ENCODE data around the gene PLPP7. TPM values are rescaled to one million over a fixed set of nuclear protein-coding genes. Genes with fewer than 3 reads are reported as not detected.

The PLPP7 gene
- total RNA-seq, 1 donor from 2014 or later = not detected

- DNase-seq = no peak
- H3K4me3 Mint-ChIP-seq = no peak overlapping the region
- H3K9me3 Mint-ChIP-seq = no peaks in the 10 kb centered on the region
- no peak overlapping the region for H3K27ac Mint-ChIP-seq
- H3K36me3 Mint-ChIP-seq (ENCODE audit: low read depth) = no peaks in the 10 kb centered on the region
- H3K27me3 Mint-ChIP-seq = no peaks in the 10 kb centered on the region
- intact Hi-C loops (cut with micrococcal nuclease) = no loop called here
- peaks cover 2% of the 10 kb centered on the region for H3K4me1 Mint-ChIP-seq
These were observed 8.8 kb downstream of the PLPP7 start for GRCh38 chr9:131298341-131298740.

GRCh38 chr9:131298816-131299215 lies 9.3 kb downstream of the PLPP7 start:
- Mint-ChIP-seq H3K27ac (no peak overlapping the region), H3K9me3 (no peaks in the 10 kb centered on the region), H3K4me1 (peaks cover 2% of the 10 kb centered on the region), H3K27me3 (no peaks in the 10 kb centered on the region), H3K36me3 (ENCODE audit: low read depth) (no peaks in the 10 kb centered on the region), H3K4me3 (no peak overlapping the region)
- intact Hi-C loops (cut with micrococcal nuclease) = no loop called here
- no peak for DNase-seq

GRCh38 chr9:131299346-131299960 lies 9.9 kb downstream of the PLPP7 start:
- Mint-ChIP-seq H3K4me3 (no peak overlapping the region), H3K9me3 (no peaks in the 10 kb centered on the region), H3K36me3 (ENCODE audit: low read depth) (no peaks in the 10 kb centered on the region), H3K27me3 (no peaks in the 10 kb centered on the region), H3K4me1 (peaks cover 2% of the 10 kb centered on the region), H3K27ac (no peak overlapping the region)
- DNase-seq = no peak
- intact Hi-C loops (cut with micrococcal nuclease) = no loop called here

- H3K27me3 Mint-ChIP-seq = no peaks in the 10 kb centered on the region
- no peak overlapping the region for H3K27ac Mint-ChIP-seq
- no peaks in the 10 kb centered on the region for H3K9me3 Mint-ChIP-seq
- no peak overlapping the region for H3K4me3 Mint-ChIP-seq
- intact Hi-C loops (cut with micrococcal nuclease) = no loop called here
- peaks cover 2% of the 10 kb centered on the region for H3K4me1 Mint-ChIP-seq
- H3K36me3 Mint-ChIP-seq (ENCODE audit: low read depth) = no peaks in the 10 kb centered on the region
- DNase-seq = no peak
These were observed 10.4 kb downstream of the PLPP7 start for GRCh38 chr9:131299961-131300347.

- no peak overlapping the region for H3K4me3 Mint-ChIP-seq
- no peak for DNase-seq
- no peaks in the 10 kb centered on the region for H3K27me3 Mint-ChIP-seq
- peaks cover 2% of the 10 kb centered on the region for H3K4me1 Mint-ChIP-seq
- no peaks in the 10 kb centered on the region for H3K9me3 Mint-ChIP-seq
- H3K36me3 Mint-ChIP-seq (ENCODE audit: low read depth) = no peaks in the 10 kb centered on the region
- no peak overlapping the region for H3K27ac Mint-ChIP-seq
- intact Hi-C loops (cut with micrococcal nuclease) = no loop called here
These were observed 10.9 kb downstream of the PLPP7 start for GRCh38 chr9:131300444-131300843.

- intact Hi-C loops (cut with micrococcal nuclease) = no loop called here
- no peak overlapping the region for H3K4me3 Mint-ChIP-seq
These were observed 12.9 kb downstream of the PLPP7 start for GRCh38 chr9:131302244-131303075.

GRCh38 chr9:131303381-131304321 lies 14.1 kb downstream of the PLPP7 start:
- intact Hi-C loops (cut with micrococcal nuclease) = no loop called here
- Mint-ChIP-seq H3K4me1 (no peaks in the 10 kb centered on the region), H3K4me3 (no peak overlapping the region), H3K36me3 (ENCODE audit: low read depth) (no peaks in the 10 kb centered on the region), H3K27ac (no peak overlapping the region), H3K9me3 (no peaks in the 10 kb centered on the region), H3K27me3 (no peaks in the 10 kb centered on the region)
- DNase-seq = no peak

More at GRCh38 chr9:131302244-131303075, 12.9 kb downstream of the PLPP7 start:
- Mint-ChIP-seq H3K27me3 (no peaks in the 10 kb centered on the region), H3K9me3 (no peaks in the 10 kb centered on the region), H3K27ac (no peak overlapping the region), H3K4me1 (no peaks in the 10 kb centered on the region), H3K36me3 (ENCODE audit: low read depth) (no peaks in the 10 kb centered on the region)
- DNase-seq = no peak

- Mint-ChIP-seq H3K4me3 (no peak overlapping the region), H3K36me3 (ENCODE audit: low read depth) (no peaks in the 10 kb centered on the region), H3K9me3 (no peaks in the 10 kb centered on the region), H3K27ac (no peak overlapping the region), H3K4me1 (no peaks in the 10 kb centered on the region), H3K27me3 (no peaks in the 10 kb centered on the region)
- intact Hi-C loops (cut with micrococcal nuclease) = no loop called here
- DNase-seq = no peak
These were observed 15.3 kb downstream of the PLPP7 start for GRCh38 chr9:131304676-131305355.

- no peaks in the 10 kb centered on the region for H3K27me3 Mint-ChIP-seq
- intact Hi-C loops (cut with micrococcal nuclease) = no loop called here
These were observed 17.0 kb downstream of the PLPP7 start for GRCh38 chr9:131306397-131307004.

GRCh38 chr9:131307974-131308373 lies 18.5 kb downstream of the PLPP7 start:
- Mint-ChIP-seq H3K4me1 (peaks cover 10% of the 10 kb centered on the region), H3K9me3 (no peaks in the 10 kb centered on the region), H3K27me3 (no peaks in the 10 kb centered on the region), H3K27ac (no peak overlapping the region), H3K4me3 (no peak overlapping the region), H3K36me3 (ENCODE audit: low read depth) (no peaks in the 10 kb centered on the region)
- no peak for DNase-seq
- intact Hi-C loops (cut with micrococcal nuclease) = no loop called here

More at GRCh38 chr9:131306397-131307004, 17.0 kb downstream of the PLPP7 start:
- peaks cover 10% of the 10 kb centered on the region for H3K4me1 Mint-ChIP-seq
- H3K4me3 Mint-ChIP-seq = no peak overlapping the region
- H3K27ac Mint-ChIP-seq = no peak overlapping the region
- H3K36me3 Mint-ChIP-seq (ENCODE audit: low read depth) = no peaks in the 10 kb centered on the region
- no peaks in the 10 kb centered on the region for H3K9me3 Mint-ChIP-seq
- no peak for DNase-seq

GRCh38 chr9:131308452-131308851 lies 18.9 kb downstream of the PLPP7 start:
- Mint-ChIP-seq H3K27me3 (no peaks in the 10 kb centered on the region), H3K4me3 (no peak overlapping the region), H3K27ac (no peak overlapping the region), H3K36me3 (ENCODE audit: low read depth) (no peaks in the 10 kb centered on the region), H3K4me1 (peaks cover 10% of the 10 kb centered on the region), H3K9me3 (no peaks in the 10 kb centered on the region)
- intact Hi-C loops (cut with micrococcal nuclease) = no loop called here
- no peak for DNase-seq

GRCh38 chr9:131308906-131309529 lies 19.5 kb downstream of the PLPP7 start:
- no peak overlapping the region for H3K4me3 Mint-ChIP-seq
- H3K27ac Mint-ChIP-seq = no peak overlapping the region
- no peak for DNase-seq
- H3K36me3 Mint-ChIP-seq (ENCODE audit: low read depth) = no peaks in the 10 kb centered on the region
- H3K4me1 Mint-ChIP-seq = peaks cover 10% of the 10 kb centered on the region
- intact Hi-C loops (cut with micrococcal nuclease) = no loop called here
- no peaks in the 10 kb centered on the region for H3K9me3 Mint-ChIP-seq
- H3K27me3 Mint-ChIP-seq = no peaks in the 10 kb centered on the region

All from activated CD4-positive, alpha-beta T cell treated with anti-CD3 and anti-CD28 coated beads, Interleukin-2, amount 10 ng/mL, durations not matched to agents 24 days and 14 days (primary cell).